ENCODE data around the gene MRPS18B.

MRPS18B gene

DNA sequence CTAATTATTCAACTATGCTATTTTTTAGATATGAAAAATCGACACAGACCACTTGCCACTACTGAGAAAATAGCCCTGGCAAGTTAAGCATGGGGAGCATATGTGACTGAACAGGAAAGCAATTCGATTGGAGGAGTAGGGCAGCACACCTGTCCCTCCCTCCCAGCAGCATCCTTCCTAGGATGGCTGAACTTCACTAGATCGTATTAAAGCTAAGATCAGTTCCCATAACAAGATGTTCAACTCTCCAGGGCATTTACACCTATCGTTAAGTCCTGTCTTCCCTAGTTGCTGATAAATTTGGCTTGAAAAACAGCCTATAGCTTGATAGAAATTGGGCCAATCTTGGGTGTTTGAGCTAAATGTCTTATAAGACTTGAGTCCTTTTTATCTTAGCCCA is 7.6 kb upstream of the MRPS18B start:
- no peak for DNase-seq

DNA sequence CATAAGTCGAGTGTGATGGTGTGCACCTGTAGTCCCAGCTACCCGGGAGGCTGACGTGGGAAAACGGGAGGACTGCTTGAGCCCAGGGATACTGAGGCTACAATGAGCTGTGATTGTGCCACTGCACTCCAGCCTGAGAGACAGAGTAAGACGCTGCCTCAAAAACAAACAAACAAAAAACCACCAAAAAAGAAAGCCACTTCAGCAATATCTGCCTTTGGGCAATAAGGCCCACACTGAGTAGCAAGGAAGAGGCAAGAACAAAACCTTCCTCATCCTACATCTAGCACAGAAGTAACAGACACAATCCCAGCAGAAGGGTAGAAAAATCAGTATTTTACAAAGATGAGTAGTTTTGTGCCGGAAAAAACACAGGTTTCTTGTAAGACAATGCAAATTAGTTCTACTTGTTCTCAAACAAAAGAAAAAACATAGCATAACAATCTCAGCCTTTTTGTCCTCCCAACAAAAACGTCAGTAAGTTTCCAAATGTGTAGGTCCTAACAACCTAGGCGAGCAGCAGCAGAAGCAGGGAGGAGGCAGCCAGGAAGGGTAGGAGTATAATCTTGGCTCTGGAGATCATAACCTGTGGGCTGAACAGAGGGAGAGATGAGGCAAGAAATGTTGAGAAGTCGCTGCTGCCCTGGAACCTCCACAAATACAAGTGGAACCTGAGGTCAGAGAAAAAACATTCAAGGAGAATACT is 6.3 kb upstream of the MRPS18B start:
- DNase-seq, result no peak

DNA sequence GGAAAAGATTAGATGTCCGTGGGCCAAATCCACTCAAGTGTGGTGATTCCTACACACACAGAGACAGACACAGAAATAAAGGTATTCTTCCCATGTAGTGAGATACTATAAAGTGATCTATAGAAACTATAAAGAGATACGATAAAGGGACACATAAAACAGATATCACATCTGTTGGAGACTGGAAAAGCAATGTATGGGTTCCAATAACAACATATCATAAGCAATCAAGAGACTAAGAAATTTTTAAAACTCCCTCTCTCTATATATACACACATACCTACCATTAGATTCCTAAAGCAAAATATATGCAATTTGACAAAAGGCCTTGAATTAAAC is 5.8 kb upstream of the MRPS18B start:
- DNase-seq, result no peak

DNA sequence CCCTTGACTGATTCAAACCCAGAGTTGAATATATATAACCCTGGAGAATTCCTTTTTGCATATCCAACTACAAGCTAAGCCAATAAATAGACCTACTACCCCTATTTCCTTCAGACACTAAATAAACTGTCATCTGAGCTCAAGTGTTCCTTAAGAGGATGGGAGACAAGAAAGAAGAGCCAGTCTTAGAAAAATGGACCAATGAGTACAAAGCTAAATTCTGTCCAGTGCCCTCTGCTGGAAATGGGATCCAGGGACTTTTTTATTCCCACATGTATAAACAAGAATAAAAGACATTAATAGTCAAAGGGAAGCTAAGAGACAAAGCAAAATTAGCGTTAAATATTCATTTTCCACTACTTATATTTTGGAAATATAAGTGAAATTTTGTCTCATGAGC is 5.4 kb upstream of the MRPS18B start:
- DNase-seq, result peak; percentile 35

DNA sequence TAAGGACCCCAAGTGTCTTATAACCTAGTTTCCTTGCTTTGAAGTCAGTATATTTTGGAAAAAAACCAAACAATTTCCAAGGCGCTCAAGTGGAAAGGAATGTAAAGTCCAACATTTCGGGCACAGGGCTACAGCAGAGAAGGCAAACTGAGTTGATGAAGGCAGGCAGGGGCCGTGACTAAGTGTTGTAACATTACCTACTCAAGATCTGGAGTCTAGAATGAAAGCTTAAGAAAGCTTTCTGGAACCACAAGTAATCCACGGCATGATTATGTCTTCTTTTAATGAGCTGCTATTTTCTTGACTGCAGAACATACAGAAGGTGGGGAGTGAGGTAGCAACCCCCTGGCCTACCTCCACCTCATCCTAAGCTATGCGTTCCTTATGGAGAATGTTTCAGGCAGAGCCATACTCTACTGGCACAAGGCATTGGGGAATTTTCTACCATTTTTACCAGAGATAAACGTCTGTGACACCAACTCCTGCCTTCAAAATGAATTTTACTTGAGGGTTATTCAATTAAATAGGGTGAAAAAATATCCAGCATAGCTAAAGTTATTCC is 4.9 kb upstream of the MRPS18B start:
- DNase-seq, result peak; percentile 16

DNA sequence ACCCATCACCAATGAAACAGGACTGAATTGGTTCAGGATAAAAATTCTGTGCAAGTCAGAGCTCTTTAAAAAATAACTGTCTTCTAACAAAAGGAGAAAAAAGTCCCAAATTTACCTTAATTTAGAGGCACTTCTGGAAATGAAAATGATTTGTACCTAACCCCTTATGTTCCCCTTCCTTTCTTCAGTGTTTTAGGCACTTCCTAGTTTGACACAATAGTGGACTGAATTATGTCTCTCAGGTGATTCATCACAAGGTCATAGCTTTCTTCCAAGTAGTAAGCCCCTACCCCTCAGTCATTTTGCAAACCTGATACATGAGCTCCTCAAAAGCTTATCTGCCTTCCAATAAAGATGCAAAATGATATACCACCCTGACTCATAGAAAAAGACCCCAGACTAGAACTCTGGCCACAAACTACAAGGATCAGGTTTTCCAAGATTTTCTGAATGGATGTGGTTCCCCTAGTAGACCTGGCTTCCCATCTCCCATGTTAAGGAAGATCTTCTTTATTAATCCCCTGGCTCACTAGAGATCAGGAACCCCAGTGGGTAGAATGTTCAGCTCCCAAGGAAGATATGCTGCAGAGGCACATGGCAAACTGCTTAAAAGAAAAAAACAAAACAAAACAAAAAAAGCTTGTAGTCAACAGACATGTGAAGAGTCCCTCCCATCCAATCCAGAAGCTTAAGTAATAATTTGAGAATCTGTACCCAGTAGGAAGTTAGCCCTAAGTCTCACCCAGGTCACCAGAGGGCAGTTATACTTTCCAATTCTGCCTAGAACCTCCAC is 4.2 kb upstream of the MRPS18B start:
- peak; percentile 25 for DNase-seq

DNA sequence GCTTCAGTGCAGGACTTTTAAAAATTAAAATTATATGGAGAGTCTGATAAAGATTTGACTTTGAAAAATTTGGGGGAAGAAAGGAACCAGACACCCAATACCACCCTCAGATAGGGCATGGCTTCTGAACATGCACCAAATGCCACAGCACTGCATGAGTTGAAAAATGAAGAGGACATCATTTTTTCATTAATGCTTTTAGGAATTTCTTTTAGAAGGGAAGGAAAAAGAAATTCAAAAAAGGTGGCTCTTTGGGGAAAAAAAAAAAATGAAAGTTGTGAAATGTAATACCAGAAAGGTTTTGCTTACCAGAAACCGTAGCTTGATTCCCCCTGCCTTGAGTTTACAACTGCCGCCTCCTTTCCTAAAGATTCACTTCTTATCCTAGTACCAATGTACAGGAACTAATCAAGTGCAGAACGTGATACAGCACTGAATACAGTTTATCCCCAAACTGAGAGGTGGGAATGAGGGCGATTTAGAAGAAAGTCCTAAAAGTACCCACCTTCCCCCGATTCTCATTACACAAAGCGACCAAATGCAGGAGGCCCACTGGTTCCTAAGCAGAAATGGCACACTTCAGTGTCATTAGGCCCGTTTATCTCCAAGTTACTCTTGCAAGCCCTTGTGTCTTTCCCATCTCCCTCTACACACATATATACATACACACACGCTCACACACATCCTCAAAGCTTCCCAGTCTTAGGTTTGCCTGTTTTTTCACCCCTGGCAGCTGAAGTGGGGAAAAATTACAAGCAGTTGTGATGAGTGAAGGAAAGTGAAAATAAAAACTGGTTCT is 3.4 kb upstream of the MRPS18B start:
- peak; percentile 43 for DNase-seq

DNA sequence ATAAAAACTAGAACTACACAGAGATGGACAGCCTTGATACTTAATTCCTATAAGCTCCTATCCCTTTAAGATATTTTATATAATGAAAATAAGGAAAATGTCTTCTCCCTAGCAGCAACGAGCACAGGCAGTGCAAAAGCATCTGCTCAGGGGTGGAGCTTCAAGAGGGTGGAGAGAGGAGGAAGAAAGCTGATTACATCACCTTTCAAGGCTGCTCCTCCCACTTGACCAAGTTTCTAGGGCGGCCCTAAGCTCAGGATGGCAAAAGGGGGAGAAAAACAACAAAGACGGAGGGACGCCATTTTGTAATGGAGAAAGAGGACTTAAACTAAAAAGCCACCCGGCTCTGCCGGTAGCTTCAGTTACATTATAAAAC is 2.8 kb upstream of the MRPS18B start:
- peak; percentile 99 for DNase-seq

DNA sequence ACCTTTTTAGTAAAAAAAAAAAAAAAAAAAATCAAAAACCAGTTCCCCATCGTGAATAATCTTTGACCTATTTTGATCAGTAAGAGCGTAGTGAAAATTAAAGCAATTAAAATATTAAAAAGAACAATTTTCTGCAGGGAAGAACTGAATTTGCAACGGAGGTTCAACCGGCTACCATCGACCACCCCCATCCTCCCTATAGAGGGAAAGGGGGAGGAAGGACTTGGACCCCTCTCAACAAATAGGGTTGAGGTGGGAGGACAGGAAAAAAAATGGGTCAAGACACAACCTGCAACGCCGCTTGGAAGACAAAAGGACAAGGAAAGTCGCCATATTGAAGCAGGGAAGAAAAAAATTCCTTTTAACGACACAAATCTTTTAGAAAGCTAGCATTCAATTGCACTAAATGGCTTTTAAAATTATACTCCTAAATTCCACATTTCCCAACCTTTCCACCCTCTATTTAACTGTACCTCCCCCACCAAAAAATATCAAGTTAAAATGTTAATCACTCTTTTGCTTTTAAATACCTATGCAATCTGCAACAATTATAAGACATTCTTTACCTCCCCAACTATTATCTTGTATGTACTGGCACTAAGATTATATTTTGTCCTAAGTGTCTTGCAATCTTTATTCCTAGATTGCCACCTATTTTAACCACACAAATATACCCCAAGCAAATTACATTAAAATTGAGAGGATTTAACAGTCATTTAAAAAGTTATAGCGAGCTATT is 2.3 kb upstream of the MRPS18B start:
- peak; percentile 91 for DNase-seq

DNA sequence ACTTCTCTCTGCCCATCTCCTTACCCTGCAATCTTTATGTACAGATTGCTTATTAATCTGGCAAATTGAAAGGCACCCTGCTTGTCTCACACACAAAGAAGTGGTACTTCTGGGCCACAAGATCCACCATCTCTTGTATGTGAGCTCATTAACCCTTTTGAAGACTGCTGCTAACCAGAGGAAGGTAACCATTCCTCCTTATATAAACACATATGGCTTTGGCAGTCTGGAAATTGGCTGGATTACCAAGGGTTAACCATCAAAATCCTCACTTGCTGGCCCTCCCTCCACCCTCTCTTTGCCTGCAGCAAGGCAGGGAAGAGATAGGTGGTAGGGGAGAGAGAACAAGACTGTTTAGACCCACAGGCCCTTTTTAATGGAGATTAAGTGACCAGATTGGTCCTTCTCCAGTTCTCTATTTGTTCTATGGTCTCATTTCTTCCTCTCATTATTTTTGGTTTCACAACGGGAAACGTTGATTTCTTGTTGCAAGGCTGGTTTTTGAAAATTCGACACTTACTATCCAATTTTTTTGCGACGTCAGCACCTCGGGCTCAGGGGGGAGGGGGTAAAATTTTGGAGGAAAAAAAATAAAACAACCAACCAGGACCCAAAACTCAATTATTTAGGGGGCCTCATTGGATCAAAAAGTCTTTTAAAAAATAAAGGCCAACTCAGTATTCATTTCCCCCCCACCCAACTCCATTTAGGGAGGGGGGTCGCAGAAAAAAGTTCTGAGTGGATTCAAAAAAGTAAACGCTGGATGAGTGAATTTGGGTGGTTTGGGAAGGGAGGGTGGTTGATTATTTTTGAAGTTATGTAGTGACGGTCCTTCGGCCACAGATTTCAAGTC is 1.5 kb upstream of the MRPS18B start:
- peak; percentile 79 for DNase-seq

DNA sequence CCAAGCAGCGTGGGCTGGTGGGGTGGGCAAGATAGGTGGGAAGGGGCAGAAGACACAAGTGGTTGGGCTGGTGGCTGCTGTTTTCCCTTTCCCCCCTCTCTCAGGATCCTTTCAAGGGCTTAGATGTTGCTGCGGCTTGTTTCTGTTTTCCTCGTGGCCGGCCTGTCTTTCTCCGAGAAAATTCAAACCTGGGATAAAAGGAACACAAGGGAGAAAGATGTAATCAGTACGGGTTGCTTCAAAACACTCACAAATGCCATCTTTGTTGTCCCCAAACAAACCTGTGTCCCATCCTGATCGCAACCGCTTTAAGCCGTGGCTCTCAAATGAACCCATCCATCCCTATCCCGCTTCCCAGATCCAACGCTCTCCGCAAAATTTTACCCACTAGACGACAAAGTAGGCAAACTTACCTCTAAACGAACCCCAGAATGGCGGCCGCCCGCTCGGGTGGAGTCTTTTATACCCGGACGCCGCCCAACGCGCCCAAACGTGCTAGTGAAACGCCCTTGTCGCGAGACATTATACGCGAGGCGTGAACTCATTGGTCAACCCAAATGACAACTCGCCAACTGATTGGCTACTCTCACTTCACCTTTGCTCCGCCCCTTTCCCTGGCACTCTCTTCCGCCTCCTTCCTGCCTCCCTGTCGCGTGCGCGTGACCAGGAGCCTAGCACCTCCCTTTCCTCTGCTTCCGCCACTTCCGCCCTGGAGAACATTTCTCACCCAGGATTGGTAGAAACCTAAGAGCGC is 652 bp upstream of the MRPS18B start, which contains the start of gene PPP1R10:
Gene PPP1R10 (minus strand): TSS at position 433 of the 754 bp plus-strand sequence. CDS start 7,299 bp downstream, outside the sequence.
- DNase-seq, result peak; percentile 100

DNA sequence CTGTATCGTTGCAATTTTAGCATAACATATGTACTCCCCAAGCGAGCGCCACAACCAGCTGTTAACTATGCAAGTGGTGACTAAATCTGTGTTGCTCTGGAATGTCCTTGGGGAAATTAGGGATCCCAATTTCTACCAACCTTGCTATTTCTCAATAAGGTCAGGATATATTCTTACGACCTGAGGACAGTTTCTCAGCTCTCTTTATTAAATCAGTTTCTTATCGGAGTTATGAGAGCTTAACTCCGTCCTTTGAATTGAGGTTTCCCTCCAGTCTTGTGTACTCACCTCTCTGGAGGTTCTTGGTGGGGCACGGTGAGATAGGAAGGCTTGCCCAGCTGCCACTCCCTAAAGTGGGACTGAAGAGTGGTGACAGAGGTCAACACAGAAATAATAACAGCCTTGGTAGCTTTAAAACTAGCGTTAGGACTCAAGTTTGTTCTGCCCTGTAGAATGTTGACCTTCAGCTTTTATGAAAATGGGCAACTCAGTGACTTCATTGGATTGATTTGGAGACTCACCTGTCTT is 694 bp downstream of the MRPS18B start:
- peak; percentile 53 for DNase-seq

DNA sequence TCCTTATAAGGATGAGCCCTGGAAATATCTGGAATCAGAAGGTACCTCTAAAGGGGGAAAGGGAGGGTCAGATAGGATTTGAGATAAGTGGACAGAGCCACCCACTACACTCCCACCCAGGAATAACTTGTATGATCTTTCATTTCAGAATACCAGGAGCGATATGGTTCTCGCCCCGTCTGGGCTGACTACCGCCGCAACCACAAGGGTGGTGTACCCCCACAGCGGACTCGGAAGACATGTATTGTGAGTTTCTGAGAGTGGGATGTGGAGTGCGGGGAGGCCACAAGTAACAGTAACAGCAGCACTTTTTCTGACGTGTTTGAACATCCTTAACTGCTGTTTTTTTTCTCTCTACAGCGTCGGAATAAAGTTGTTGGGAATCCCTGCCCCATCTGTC is 1.9 kb downstream of the MRPS18B start:
- DNase-seq, result no peak

DNA sequence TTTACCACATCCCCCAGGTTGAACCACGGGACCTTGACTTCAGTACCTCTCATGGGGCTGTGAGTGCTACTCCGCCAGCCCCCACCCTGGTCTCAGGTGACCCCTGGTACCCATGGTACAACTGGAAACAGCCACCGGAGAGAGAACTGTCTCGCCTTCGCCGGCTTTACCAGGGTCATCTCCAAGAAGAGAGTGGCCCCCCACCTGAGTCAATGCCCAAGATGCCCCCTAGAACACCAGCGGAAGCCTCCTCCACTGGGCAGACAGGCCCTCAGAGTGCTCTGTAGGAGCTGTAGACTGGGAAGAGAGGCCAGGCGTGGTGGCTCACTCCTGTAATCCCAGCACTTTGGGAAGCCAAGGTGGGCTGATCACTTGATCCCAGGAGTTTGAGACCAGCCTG is 7.9 kb downstream of the MRPS18B start:
- no peak for DNase-seq

DNA sequence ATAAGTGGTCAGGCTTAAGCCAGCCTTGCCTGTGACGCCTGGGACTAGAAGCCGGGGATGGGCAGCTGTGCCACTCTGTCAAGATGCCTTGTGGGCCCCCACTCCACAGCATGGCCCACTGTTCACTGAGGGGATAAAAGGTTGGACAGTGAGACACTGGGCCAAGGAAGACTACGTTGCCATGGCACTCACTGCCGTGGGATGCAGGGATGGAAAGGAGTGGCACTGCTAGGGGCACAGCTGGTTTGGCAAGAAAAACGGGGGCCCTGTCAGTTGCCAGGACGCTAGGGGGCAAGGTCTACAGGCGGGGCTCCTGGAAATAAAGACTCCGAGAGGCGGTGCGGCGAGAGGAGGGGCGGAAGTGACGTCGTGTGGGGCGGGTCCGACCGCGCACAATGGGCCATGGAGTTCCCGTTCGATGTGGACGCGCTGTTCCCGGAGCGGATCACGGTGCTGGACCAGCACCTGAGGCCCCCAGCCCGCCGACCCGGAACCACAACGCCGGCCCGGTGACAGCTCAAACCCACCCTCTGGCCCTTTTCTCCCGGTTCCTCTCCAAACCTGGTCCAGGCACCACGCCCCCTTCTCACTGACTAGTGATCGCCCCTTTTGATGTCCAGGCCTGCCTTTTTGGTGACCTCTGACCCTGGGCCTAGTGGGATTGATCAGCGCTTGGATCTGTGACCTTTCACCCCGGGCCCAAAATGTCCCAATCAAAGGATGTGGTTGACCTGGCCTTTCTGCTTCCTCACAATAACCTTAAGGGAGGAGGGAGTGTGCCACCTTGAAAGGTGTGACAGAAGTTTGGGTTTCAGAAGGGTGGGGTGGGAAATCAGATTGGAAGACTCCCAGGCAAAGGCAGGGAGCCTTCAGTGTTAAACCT is 9.1 kb downstream of the MRPS18B start, which contains the start of gene ATAT1:
Gene ATAT1 (plus strand): TSS at position 391 of the 883 bp plus-strand sequence.
- peak; percentile 90 for DNase-seq

DNA sequence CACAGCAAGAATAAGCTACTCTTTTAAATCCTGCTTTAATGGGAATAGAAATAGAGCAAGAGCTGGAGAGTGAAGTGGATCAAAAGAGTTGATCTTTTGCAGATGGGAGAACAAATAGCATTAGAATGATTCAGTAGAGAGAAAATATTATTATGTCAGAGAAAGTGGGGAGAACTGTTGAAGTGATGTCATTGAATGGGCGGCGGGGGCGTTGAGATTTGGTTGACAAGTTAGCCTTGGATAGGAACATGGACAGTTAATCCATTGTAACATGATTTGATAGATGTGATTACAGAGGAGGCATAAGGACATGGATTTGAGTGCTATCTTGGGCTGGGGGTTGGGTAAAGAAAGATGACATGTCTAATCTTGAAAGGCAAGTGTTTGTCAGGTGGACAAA is 18.2 kb downstream of the MRPS18B start:
- DNase-seq, result no peak

DNA sequence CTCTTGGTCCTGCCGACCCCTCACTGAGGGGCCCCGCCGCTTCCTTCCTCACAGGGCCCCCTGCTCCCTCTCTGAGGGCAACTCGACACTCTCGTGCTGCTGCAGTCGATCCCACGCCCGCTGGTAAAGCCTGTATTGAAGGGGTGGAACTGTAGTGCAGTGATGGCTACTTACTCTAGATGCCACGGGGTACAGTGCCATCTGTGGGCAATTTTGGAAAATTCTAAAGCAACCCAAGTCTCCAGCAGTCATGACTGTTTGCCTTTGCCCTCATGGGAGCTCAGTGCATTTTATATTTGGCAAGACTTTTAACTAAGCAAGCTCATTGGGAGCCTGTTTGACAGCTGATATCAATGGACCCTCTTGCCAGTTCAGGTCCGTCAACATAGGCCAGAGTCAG is 22.8 kb downstream of the MRPS18B start:
- DNase-seq, result peak; percentile 27

DNA sequence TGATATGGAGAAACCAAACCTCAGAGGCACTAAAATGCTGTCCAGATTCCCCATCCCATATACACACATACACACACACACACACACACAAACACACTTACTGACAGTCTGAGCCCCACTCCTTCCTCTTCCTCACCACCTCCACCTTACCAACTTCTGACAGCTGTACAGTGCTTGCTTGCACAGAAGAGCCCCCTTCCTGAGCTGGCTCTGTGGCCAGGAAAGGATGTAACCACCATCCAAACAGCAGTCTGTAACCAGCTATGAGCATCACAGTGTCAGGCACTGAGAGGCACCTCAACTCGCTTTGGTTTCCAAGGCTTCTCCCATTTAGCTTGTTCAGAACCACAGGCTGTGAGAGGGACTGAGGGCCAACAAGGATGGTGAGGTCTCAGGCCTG is 23.4 kb downstream of the MRPS18B start:
- no peak for DNase-seq

DNA sequence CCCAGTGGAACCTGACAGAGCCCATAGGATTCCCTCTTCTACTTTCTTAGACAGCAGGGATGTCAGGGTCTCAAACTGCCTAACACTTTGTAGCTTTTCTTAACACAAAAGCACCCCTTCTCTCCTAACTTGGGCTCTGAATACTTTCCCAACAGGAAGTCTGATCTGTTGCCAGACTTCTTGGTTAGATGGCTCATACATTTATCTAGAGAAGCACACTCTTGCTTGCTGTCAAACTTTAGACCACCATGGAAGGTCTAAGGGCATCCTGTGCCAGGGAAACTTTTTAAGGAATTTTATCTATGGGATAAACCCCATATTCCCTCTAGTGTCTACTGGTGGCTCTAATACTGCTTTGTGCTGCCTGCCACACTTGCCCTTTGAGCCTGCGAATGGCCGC is 26.0 kb downstream of the MRPS18B start:
- no peak for DNase-seq
